ENCODE measurements around the gene SLAMF1.

SLAMF1 gene

GRCh38 chr1:160575112-160575664 is 71.7 kb downstream of the SLAMF1 start:
- Histone ChIP-seq H3K4me1 (ENCODE audit: control insufficient read depth in 2 of 2, insufficient read depth in 1 of 2, low read depth in 1 of 2, low read length in 2 of 2) (no peaks in the 10 kb centered on the region), H3K18ac (ENCODE audit: low read length) (no peak overlapping the region), H2BK120ac (ENCODE audit: low read depth, low read length) (no peak overlapping the region), H3K14ac (ENCODE audit: low read length) (no peak overlapping the region), H3K27ac (replicated peaks; ENCODE audit: low read length) (no peak overlapping the region), H3K27me3 (ENCODE audit: control insufficient read depth in 3 of 3, insufficient read depth in 3 of 3, low read depth in 1 of 3, low read length in 3 of 3) (no peaks in the 10 kb centered on the region), H2BK5ac (ENCODE audit: low read length) (no peak overlapping the region), H2AK5ac (ENCODE audit: low read depth, low read length) (no peak overlapping the region), H3K36me3 (replicated peaks in 1 of 2; ENCODE audit: control insufficient read depth in 2 of 2, insufficient read depth in 2 of 2, low read length in 2 of 2) (no peaks in the 10 kb centered on the region), H3K9me3 (replicated peaks in 1 of 2; ENCODE audit: control insufficient read depth in 2 of 2, insufficient read depth in 1 of 2, low read depth in 1 of 2, low read length in 2 of 2) (no peaks in the 10 kb centered on the region), H3K9ac (ENCODE audit: low read depth, low read length, poor library complexity) (no peak overlapping the region), H4K8ac (ENCODE audit: low read depth, low read length) (no peak overlapping the region), H3K4me2 (ENCODE audit: insufficient read depth, low read length, poor library complexity, severe bottlenecking) (no peak overlapping the region), H2AFZ (ENCODE audit: low read length) (no peak overlapping the region), H3K79me1 (ENCODE audit: low read depth, low read length) (no peaks in the 10 kb centered on the region), H2BK15ac (ENCODE audit: low read length) (no peak overlapping the region), H2BK12ac (ENCODE audit: low read length) (no peak overlapping the region), H3K23ac (ENCODE audit: low read depth, low read length, poor library complexity) (no peak overlapping the region), H3K4me3 (ENCODE audit: low read length in 2 of 2) (no peak overlapping the region), H3K4ac (ENCODE audit: low read length) (no peak overlapping the region), H4K91ac (ENCODE audit: low read depth, low read length, poor library complexity) (no peak overlapping the region)
- WGBS, 2 donors (ENCODE audit: extremely low coverage in 2 of 2, insufficient read length in 2 of 2, insufficient replicate concordance in 1 of 2) = no CpG with 5 or more reads among the region's 5 CpGs
- no peak for DNase-seq (ENCODE audit: low spot score)

GRCh38 chr1:160570840-160571239 is 76.0 kb downstream of the SLAMF1 start:
- Histone ChIP-seq H3K4me1 (ENCODE audit: control insufficient read depth in 2 of 2, insufficient read depth in 1 of 2, low read depth in 1 of 2, low read length in 2 of 2) (no peaks in the 10 kb centered on the region), H3K18ac (ENCODE audit: low read length) (no peak overlapping the region), H2BK15ac (ENCODE audit: low read length) (no peak overlapping the region), H2BK12ac (ENCODE audit: low read length) (no peak overlapping the region), H3K4ac (ENCODE audit: low read length) (no peak overlapping the region), H3K36me3 (replicated peaks in 1 of 2; ENCODE audit: control insufficient read depth in 2 of 2, insufficient read depth in 2 of 2, low read length in 2 of 2) (no peaks in the 10 kb centered on the region), H3K4me3 (ENCODE audit: low read length in 2 of 2) (no peak overlapping the region), H3K4me2 (ENCODE audit: insufficient read depth, low read length, poor library complexity, severe bottlenecking) (no peak overlapping the region), H3K27ac (replicated peaks; ENCODE audit: low read length) (no peak overlapping the region), H3K23ac (ENCODE audit: low read depth, low read length, poor library complexity) (no peak overlapping the region), H3K27me3 (ENCODE audit: control insufficient read depth in 3 of 3, insufficient read depth in 3 of 3, low read depth in 1 of 3, low read length in 3 of 3) (no peaks in the 10 kb centered on the region), H3K9me3 (replicated peaks in 1 of 2; ENCODE audit: control insufficient read depth in 2 of 2, insufficient read depth in 1 of 2, low read depth in 1 of 2, low read length in 2 of 2) (no peaks in the 10 kb centered on the region), H4K8ac (ENCODE audit: low read depth, low read length) (no peak overlapping the region), H2AFZ (ENCODE audit: low read length) (no peak overlapping the region), H2AK5ac (ENCODE audit: low read depth, low read length) (no peak overlapping the region), H2BK120ac (ENCODE audit: low read depth, low read length) (no peak overlapping the region), H3K14ac (ENCODE audit: low read length) (no peak overlapping the region), H3K9ac (ENCODE audit: low read depth, low read length, poor library complexity) (no peak overlapping the region), H4K91ac (ENCODE audit: low read depth, low read length, poor library complexity) (no peak overlapping the region), H2BK5ac (ENCODE audit: low read length) (no peak overlapping the region), H3K79me1 (ENCODE audit: low read depth, low read length) (no peaks in the 10 kb centered on the region)
- WGBS, 2 donors (ENCODE audit: extremely low coverage in 2 of 2, insufficient read length in 2 of 2, insufficient replicate concordance in 1 of 2) = no CpG with 5 or more reads among the region's 3 CpGs
- DNase-seq (ENCODE audit: low spot score) = no peak

- H3K36me3 ChIP-seq (replicated peaks in 1 of 2; ENCODE audit: control insufficient read depth in 2 of 2, insufficient read depth in 2 of 2, low read length in 2 of 2) = no peaks in the 10 kb centered on the region
- DNase-seq (ENCODE audit: low spot score) = no peak
- no peak overlapping the region for H2BK15ac ChIP-seq (ENCODE audit: low read length)
- H2BK5ac ChIP-seq (ENCODE audit: low read length) = no peak overlapping the region
- no peak overlapping the region for H3K4me3 ChIP-seq (ENCODE audit: low read length in 2 of 2)
- no peak overlapping the region for H2AFZ ChIP-seq (ENCODE audit: low read length)
- 100% methylated on average over 1 of the region's 2 CpGs for WGBS, 2 donors (ENCODE audit: extremely low coverage in 2 of 2, insufficient read length in 2 of 2, insufficient replicate concordance in 1 of 2)
- no peak overlapping the region for H3K9ac ChIP-seq (ENCODE audit: low read depth, low read length, poor library complexity)
- H3K27ac ChIP-seq (replicated peaks; ENCODE audit: low read length) = no peak overlapping the region
- no peaks in the 10 kb centered on the region for H3K79me1 ChIP-seq (ENCODE audit: low read depth, low read length)
- no peak overlapping the region for H3K4ac ChIP-seq (ENCODE audit: low read length)
- no peak overlapping the region for H3K4me2 ChIP-seq (ENCODE audit: insufficient read depth, low read length, poor library complexity, severe bottlenecking)
- no peaks in the 10 kb centered on the region for H3K4me1 ChIP-seq (ENCODE audit: control insufficient read depth in 2 of 2, insufficient read depth in 1 of 2, low read depth in 1 of 2, low read length in 2 of 2)
- H2AK5ac ChIP-seq (ENCODE audit: low read depth, low read length) = no peak overlapping the region
- no peak overlapping the region for H4K8ac ChIP-seq (ENCODE audit: low read depth, low read length)
- no peaks in the 10 kb centered on the region for H3K9me3 ChIP-seq (replicated peaks in 1 of 2; ENCODE audit: control insufficient read depth in 2 of 2, insufficient read depth in 1 of 2, low read depth in 1 of 2, low read length in 2 of 2)
- H2BK120ac ChIP-seq (ENCODE audit: low read depth, low read length) = no peak overlapping the region
- no peak overlapping the region for H3K18ac ChIP-seq (ENCODE audit: low read length)
- H3K23ac ChIP-seq (ENCODE audit: low read depth, low read length, poor library complexity) = no peak overlapping the region
- H3K27me3 ChIP-seq (ENCODE audit: control insufficient read depth in 3 of 3, insufficient read depth in 3 of 3, low read depth in 1 of 3, low read length in 3 of 3) = no peaks in the 10 kb centered on the region
- no peak overlapping the region for H4K91ac ChIP-seq (ENCODE audit: low read depth, low read length, poor library complexity)
- H3K14ac ChIP-seq (ENCODE audit: low read length) = no peak overlapping the region
- no peak overlapping the region for H2BK12ac ChIP-seq (ENCODE audit: low read length)
These were observed 77.0 kb downstream of the SLAMF1 start for GRCh38 chr1:160569806-160570205.

DNA sequence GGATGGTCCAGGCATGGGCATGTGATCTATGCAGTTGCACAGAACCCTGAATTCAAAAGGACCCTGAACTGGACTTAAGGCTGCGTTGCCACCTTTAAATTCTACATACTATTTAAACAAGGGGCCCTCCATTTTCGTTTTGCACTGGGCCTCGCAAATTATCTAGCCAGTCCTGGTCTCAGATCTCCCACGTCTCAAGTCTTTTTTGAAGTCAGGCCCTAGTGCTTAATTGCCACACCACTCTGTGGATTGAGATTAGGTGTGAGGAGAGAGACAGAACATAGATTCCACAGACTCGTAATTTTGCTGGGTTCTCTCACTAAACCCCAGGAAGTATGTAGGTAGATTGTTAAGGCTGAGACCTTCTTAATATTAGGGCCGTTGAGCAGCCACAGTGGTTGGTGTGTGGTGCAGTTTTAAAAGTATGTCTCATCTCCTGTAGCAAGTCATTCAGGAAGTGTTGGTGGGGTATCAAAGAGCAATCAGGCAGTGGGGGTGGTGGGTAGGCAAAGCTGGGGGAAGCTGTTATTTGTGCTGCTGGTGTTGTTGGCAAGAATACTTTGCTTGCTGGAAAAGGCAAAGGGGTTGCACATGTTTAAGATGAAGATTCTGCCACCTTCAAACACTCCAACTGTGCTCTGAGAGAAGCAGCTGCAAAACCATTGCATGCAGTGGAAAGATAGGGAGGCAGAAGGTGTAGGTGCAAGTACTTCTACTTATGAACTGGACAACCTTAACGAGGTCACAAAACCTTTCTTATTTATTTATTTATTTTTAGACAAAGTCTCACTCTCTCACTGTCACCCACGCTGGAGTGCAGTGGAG is 78.8 kb downstream of the SLAMF1 start:
- Histone ChIP-seq H3K27me3 (ENCODE audit: control insufficient read depth in 3 of 3, insufficient read depth in 3 of 3, low read depth in 1 of 3, low read length in 3 of 3) (no peaks in the 10 kb centered on the region), H3K9me3 (replicated peaks in 1 of 2; ENCODE audit: control insufficient read depth in 2 of 2, insufficient read depth in 1 of 2, low read depth in 1 of 2, low read length in 2 of 2) (no peaks in the 10 kb centered on the region), H2AFZ (ENCODE audit: low read length) (no peak overlapping the region), H2BK120ac (ENCODE audit: low read depth, low read length) (no peak overlapping the region), H2BK15ac (ENCODE audit: low read length) (no peak overlapping the region), H2BK5ac (ENCODE audit: low read length) (no peak overlapping the region), H2BK12ac (ENCODE audit: low read length) (no peak overlapping the region), H3K79me1 (ENCODE audit: low read depth, low read length) (no peaks in the 10 kb centered on the region), H4K8ac (ENCODE audit: low read depth, low read length) (no peak overlapping the region), H3K14ac (ENCODE audit: low read length) (no peak overlapping the region), H3K4me1 (ENCODE audit: control insufficient read depth in 2 of 2, insufficient read depth in 1 of 2, low read depth in 1 of 2, low read length in 2 of 2) (no peaks in the 10 kb centered on the region), H4K91ac (ENCODE audit: low read depth, low read length, poor library complexity) (no peak overlapping the region), H3K23ac (ENCODE audit: low read depth, low read length, poor library complexity) (no peak overlapping the region), H2AK5ac (ENCODE audit: low read depth, low read length) (no peak overlapping the region), H3K18ac (ENCODE audit: low read length) (no peak overlapping the region), H3K9ac (ENCODE audit: low read depth, low read length, poor library complexity) (no peak overlapping the region), H3K4me3 (ENCODE audit: low read length in 2 of 2) (no peak overlapping the region), H3K4me2 (ENCODE audit: insufficient read depth, low read length, poor library complexity, severe bottlenecking) (no peak overlapping the region), H3K36me3 (replicated peaks in 1 of 2; ENCODE audit: control insufficient read depth in 2 of 2, insufficient read depth in 2 of 2, low read length in 2 of 2) (no peaks in the 10 kb centered on the region), H3K27ac (replicated peaks; ENCODE audit: low read length) (no peak overlapping the region), H3K4ac (ENCODE audit: low read length) (no peak overlapping the region)
- DNase-seq (ENCODE audit: low spot score) = no peak
- WGBS, 2 donors (ENCODE audit: extremely low coverage in 2 of 2, insufficient read length in 2 of 2, insufficient replicate concordance in 1 of 2) = no CpG with 5 or more reads among the region's 8 CpGs
